GM23248 (cell line): Measurements from ENCODE around the gene CACNA2D2. TPM values are rescaled to one million over a fixed set of nuclear protein-coding genes. Genes with fewer than 3 reads are reported as not detected.

ENCODE experiments used
- DNase-seq: peaks from one replicate; pipeline ENCODE4 v3.0.0-alpha.2; 2015
- H2AFZ ChIP-seq: fragments of 200-600 bp; sonication (generic); 2 replicates; pipeline ENCODE4 v1.6.1; 2016; ENCODE audit warnings: antibody characterized with exemption
- H3F3A ChIP-seq: fragments of 200-600 bp; sonication (generic); 2 replicates; pipeline ENCODE4 v1.6.1; 2016; ENCODE audit warnings: mild to moderate bottlenecking, antibody characterized with exemption, mixed run types; ENCODE audit not compliant: insufficient read depth
- H3K27ac ChIP-seq: fragments of 200-600 bp; sonication (generic); 2 replicates; pipeline ENCODE4 v1.5.1; 2016; ENCODE audit warnings: mild to moderate bottlenecking
- H3K27me3 ChIP-seq: fragments of 200-600 bp; sonication (generic); replicated peaks from 2 replicates; pipeline ENCODE4 v1.6.1; 2016; ENCODE audit warnings: mild to moderate bottlenecking; ENCODE audit not compliant: insufficient read depth
- H3K36me3 ChIP-seq: fragments of 200-600 bp; sonication (generic); 2 replicates; pipeline ENCODE4 v1.6.1; 2016; ENCODE audit warnings: low read depth, mild to moderate bottlenecking
- H3K4me1 ChIP-seq: fragments of 200-600 bp; sonication (generic); 2 replicates; pipeline ENCODE4 v1.6.1; 2016; ENCODE audit warnings: mild to moderate bottlenecking; ENCODE audit not compliant: insufficient read depth
- H3K4me2 ChIP-seq: fragments of 200-600 bp; sonication (generic); one replicate; pipeline ENCODE4 v1.6.1; 2016; ENCODE audit warnings: mild to moderate bottlenecking; ENCODE audit not compliant: unreplicated experiment
- H3K4me3 ChIP-seq: fragments of 200-600 bp; sonication (generic); 2 replicates; pipeline ENCODE4 v1.5.1; 2016; ENCODE audit warnings: mild to moderate bottlenecking
- H3K79me2 ChIP-seq: fragments of 200-600 bp; sonication (generic); 2 replicates; pipeline ENCODE4 v1.6.1; 2016; ENCODE audit warnings: mild to moderate bottlenecking; ENCODE audit not compliant: insufficient read depth
- H3K9ac ChIP-seq: fragments of 200-600 bp; sonication (generic); 2 replicates; pipeline ENCODE4 v1.6.1; 2016; ENCODE audit warnings: mild to moderate bottlenecking
- H3K9me2 ChIP-seq: fragments of 200-600 bp; sonication (generic); 2 replicates; pipeline ENCODE4 v1.6.1; 2016; ENCODE audit warnings: mixed run types, mild to moderate bottlenecking, moderate library complexity; ENCODE audit not compliant: insufficient read depth
- H3K9me3 ChIP-seq: fragments of 200-600 bp; sonication (generic); one replicate; pipeline ENCODE4 v1.6.1; 2017; ENCODE audit warnings: low read depth
- H4K20me1 ChIP-seq: fragments of 200-600 bp; sonication (generic); 2 replicates; pipeline ENCODE4 v1.6.0; 2016; ENCODE audit not compliant: insufficient read depth
- EZH2 ChIP-seq: fragments of 200-600 bp; sonication (generic); IDR thresholded peaks from 2 replicates; pipeline ENCODE4 v1.6.1; 2018; ENCODE audit warnings: antibody characterized with exemption, mild to moderate bottlenecking; ENCODE audit not compliant: insufficient read depth, poor library complexity, severe bottlenecking
- EZH2phosphoT487 ChIP-seq: fragments of 200-600 bp; sonication (generic); IDR thresholded peaks from 2 replicates; pipeline ENCODE4 v1.6.1; 2018; ENCODE audit warnings: antibody characterized with exemption, moderate library complexity, mild to moderate bottlenecking, low read depth; ENCODE audit not compliant: insufficient read depth
- WGBS, 2 experiments: methylation state at CpG; one replicate each; pipeline ENCODE4 v1.1.6; 2015 to 2017; ENCODE audit warnings: low lambda C conversion rate in 2 of 2, low coverage in 1 of 2; ENCODE audit errors: missing lambda C conversion rate in 2 of 2; 5-methylcytosine and 5-hydroxymethylcytosine counted together
- in situ Hi-C: fragments of 300-500 bp; cut with MboI; formaldehyde crosslinking; loops from 2 replicates; pipeline ENCODE4 v1.15.0; 2020
- polyA plus RNA-seq: library from polyadenylated mRNA; unstranded; fragments of >200 nt; fragmentation: Nextera tagmentation; extraction: Ambion mirVana; gene quantifications from 2 replicates; pipeline ENCODE4 v1.2.1, GENCODE V29; 2016
- total RNA-seq: library from RNA; depleted of rRNA; stranded (reverse); fragments of >200 nt; shearing (Covaris generic); gene quantifications from 2 replicates; pipeline ENCODE4 v1.2.3, GENCODE V29; 2014

CACNA2D2 gene
- total and polyA plus RNA-seq, 2 experiments from 2014 or later, result not detected

GRCh38 chr3:50370594-50370993, 132.8 kb downstream of the CACNA2D2 start:
- no peak overlapping the region for H3K4me2 ChIP-seq
- H3K27ac ChIP-seq, result no peak overlapping the region
- H3K79me2 ChIP-seq, result no peaks in the 10 kb centered on the region
- H3K4me3 ChIP-seq, result no peak overlapping the region
- H3K9me3 ChIP-seq, result no peaks in the 10 kb centered on the region
- TF ChIP-seq EZH2, result no peak
- no peak for TF ChIP-seq EZH2phosphoT487
- H3K4me1 ChIP-seq, result no peaks in the 10 kb centered on the region
- no peaks in the 10 kb centered on the region for H4K20me1 ChIP-seq
- WGBS, 2 experiments, result 16 to 23% methylated on average over 14 of the region's 14 CpGs
- H3K9ac ChIP-seq, result no peak overlapping the region
- no peaks in the 10 kb centered on the region for H3K36me3 ChIP-seq
- H3K9me2 ChIP-seq, result no peaks in the 10 kb centered on the region
- in situ Hi-C loops, result no loop called here
- DNase-seq, result peak; percentile 42
- H3K27me3 ChIP-seq, result 0 out of 2 replicates have a peak, but pooled peaks cover 6% of the 10 kb centered on the region
- H2AFZ ChIP-seq, result no peak overlapping the region
- no peaks in the 10 kb centered on the region for H3F3A ChIP-seq

GRCh38 chr3:50369012-50369670, 134.3 kb downstream of the CACNA2D2 start:
- Histone ChIP-seq H3K4me2 (no peak overlapping the region), H3K27me3 (0 out of 2 replicates have a peak, but pooled peaks cover 6% of the 10 kb centered on the region), H3K79me2 (no peaks in the 10 kb centered on the region), H3K9ac (no peak overlapping the region), H3K9me3 (no peaks in the 10 kb centered on the region), H3K27ac (no peak overlapping the region), H3K4me1 (no peaks in the 10 kb centered on the region), H3K4me3 (no peak overlapping the region), H3K9me2 (no peaks in the 10 kb centered on the region), H3K36me3 (no peaks in the 10 kb centered on the region), H4K20me1 (no peaks in the 10 kb centered on the region), H3F3A (no peaks in the 10 kb centered on the region), H2AFZ (no peak overlapping the region)
- no peak for TF ChIP-seq EZH2phosphoT487
- no peak for TF ChIP-seq EZH2
- in situ Hi-C loops, result no loop called here
- DNase-seq, result no peak
- whole genome bisulfite sequencing, 2 experiments, result 52 to 58% methylated on average over 9 of the region's 9 CpGs

GRCh38 chr3:50365842-50366220, 137.6 kb downstream of the CACNA2D2 start:
- Histone ChIP-seq H3K27me3 (0 out of 2 replicates have a peak, but pooled peaks cover 3% of the 10 kb centered on the region), H3K9ac (no peak overlapping the region), H3K9me2 (no peaks in the 10 kb centered on the region), H3K4me3 (no peak overlapping the region), H2AFZ (no peak overlapping the region), H3K4me2 (no peak overlapping the region), H3K36me3 (no peaks in the 10 kb centered on the region), H3K79me2 (no peaks in the 10 kb centered on the region), H4K20me1 (no peaks in the 10 kb centered on the region), H3F3A (no peaks in the 10 kb centered on the region), H3K9me3 (no peaks in the 10 kb centered on the region), H3K4me1 (no peaks in the 10 kb centered on the region), H3K27ac (no peak overlapping the region)
- DNase-seq, result no peak
- in situ Hi-C loops, result no loop called here
- 63 to 70% methylated on average over 5 of the region's 5 CpGs for WGBS, 2 experiments
- no peak for TF ChIP-seq EZH2phosphoT487
- no peak for TF ChIP-seq EZH2

GRCh38 chr3:50365080-50365841, 138.2 kb downstream of the CACNA2D2 start:
- no peaks in the 10 kb centered on the region for H3K9me2 ChIP-seq

More at GRCh38 chr3:50365080-50365841, 138.2 kb downstream of the CACNA2D2 start:
- Histone ChIP-seq H3K4me1 (no peaks in the 10 kb centered on the region), H3K4me3 (peak overlapping the region; percentile 63), H3K36me3 (no peaks in the 10 kb centered on the region), H2AFZ (peak overlapping the region; percentile 73), H3K79me2 (no peaks in the 10 kb centered on the region), H3K9ac (peak overlapping the region; percentile 39; the same call in 1 of the 2 replicates), H3K27ac (no peak overlapping the region), H3F3A (no peaks in the 10 kb centered on the region), H3K9me3 (no peaks in the 10 kb centered on the region), H3K27me3 (no peaks in the 10 kb centered on the region), H3K4me2 (peak overlapping the region; percentile 65), H4K20me1 (no peaks in the 10 kb centered on the region)
- 13 to 18% methylated on average over 24 to 48 of the region's 53 CpGs for WGBS, 2 experiments
- in situ Hi-C loops, result no loop called here
- TF ChIP-seq EZH2phosphoT487, result no peak
- TF ChIP-seq EZH2, result no peak
- peak; percentile 82 for DNase-seq
